ENCODE measurements around the gene PEX11B. TPM values are rescaled to one million over a fixed set of nuclear protein-coding genes. Genes with fewer than 3 reads are reported as not detected.
A peak's percentile ranks its signal among the peaks of the same experiment; 100 is the strongest.

Gene PEX11B
- total RNA-seq, 1 donor from 2014 or later: 24.4 TPM

DNA sequence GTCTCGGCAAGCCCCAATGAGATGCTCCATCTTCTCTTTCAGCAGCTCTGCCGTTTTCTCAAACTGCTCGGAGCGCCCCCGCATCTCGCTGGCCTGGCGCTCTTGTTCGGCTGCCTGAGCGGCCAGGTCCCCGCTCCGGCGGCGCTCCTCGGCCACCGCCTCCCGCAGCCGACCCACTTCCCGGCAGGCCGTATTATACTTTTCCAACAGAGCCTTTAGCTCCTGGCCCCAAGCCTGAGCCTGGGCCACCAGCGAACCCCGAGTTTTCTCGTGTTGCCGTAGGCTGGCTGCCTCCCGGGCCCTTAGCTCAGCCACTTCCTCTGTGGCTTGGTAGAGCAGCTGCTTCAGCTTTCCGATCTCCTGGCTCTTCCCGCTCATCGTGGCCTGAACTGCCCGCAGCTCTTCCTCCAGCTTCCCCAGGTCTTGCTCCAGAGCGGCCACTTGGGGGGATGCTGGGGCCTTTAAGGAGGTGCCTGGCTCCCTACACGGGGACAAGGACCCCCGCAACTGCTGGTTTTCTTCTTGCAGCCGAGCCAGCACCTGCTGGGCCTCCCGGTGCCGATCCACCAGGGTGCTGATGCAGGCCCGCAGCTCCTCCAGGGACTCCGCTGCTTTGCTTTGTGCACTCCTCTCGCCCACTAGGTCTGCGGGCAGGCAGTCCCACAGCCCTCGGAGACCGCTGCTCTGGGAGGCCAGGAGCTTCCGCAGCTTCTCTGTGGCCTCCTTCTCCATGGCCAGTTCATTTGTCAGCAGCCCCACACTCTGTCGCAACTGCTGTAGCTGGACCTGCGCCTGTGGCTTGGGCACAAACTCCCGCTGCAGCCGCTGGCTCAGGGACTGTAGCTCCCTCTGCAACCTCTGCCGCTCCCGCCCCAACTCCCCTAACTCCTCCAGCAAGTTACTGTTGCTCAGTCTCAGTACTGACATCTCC, 46.3 kb downstream of the PEX11B start:
- intact Hi-C loops (cut with micrococcal nuclease): no loop called here
- H3K27ac ChIP-seq (replicated peaks): peak overlapping the region; percentile 79

DNA sequence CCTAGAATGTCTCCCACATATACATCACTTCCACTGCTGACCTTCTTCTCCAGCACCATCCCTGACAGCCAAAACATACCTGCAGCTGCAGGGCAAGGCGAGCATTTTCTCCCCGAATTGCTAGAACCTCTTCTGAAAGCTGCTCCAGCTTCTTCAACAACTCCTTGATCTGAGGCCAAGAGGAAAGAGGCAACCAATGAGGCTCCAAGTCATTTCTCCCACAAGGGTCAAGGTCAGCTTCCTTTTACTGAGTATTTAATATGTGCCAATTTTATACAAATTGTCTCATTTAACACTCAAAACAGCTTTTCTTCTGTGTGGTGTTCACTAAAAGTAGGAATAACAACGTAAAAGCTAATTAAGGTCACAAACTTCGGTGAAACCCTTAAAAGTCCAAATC, 50.3 kb downstream of the PEX11B start:
- intact Hi-C loops (cut with micrococcal nuclease): no loop called here
- Histone ChIP-seq H3K27ac (replicated peaks) (no peak overlapping the region), H3K4me1 (peaks cover 19% of the 10 kb centered on the region)

More for the DNA sequence above, 46.3 kb downstream of the PEX11B start:
- TF ChIP-seq, protein P1, sequence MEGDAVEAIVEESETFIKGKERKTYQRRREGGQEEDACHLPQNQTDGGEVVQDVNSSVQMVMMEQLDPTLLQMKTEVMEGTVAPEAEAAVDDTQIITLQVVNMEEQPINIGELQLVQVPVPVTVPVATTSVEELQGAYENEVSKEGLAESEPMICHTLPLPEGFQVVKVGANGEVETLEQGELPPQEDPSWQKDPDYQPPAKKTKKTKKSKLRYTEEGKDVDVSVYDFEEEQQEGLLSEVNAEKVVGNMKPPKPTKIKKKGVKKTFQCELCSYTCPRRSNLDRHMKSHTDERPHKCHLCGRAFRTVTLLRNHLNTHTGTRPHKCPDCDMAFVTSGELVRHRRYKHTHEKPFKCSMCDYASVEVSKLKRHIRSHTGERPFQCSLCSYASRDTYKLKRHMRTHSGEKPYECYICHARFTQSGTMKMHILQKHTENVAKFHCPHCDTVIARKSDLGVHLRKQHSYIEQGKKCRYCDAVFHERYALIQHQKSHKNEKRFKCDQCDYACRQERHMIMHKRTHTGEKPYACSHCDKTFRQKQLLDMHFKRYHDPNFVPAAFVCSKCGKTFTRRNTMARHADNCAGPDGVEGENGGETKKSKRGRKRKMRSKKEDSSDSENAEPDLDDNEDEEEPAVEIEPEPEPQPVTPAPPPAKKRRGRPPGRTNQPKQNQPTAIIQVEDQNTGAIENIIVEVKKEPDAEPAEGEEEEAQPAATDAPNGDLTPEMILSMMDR (IDR thresholded peaks at IDR 0.05; ENCODE audit: borderline replicate concordance): no peak
- H3K4me3 ChIP-seq: peak overlapping the region; percentile 68
- no peaks in the 10 kb centered on the region for H3K9me3 ChIP-seq (replicated peaks)
- peaks cover 20% of the 10 kb centered on the region for H3K4me1 ChIP-seq
- H3K27me3 ChIP-seq (ENCODE audit: low read depth): no peaks in the 10 kb centered on the region
- H3K36me3 ChIP-seq: no peaks in the 10 kb centered on the region
- DNase-seq: peak; percentile 66

DNA sequence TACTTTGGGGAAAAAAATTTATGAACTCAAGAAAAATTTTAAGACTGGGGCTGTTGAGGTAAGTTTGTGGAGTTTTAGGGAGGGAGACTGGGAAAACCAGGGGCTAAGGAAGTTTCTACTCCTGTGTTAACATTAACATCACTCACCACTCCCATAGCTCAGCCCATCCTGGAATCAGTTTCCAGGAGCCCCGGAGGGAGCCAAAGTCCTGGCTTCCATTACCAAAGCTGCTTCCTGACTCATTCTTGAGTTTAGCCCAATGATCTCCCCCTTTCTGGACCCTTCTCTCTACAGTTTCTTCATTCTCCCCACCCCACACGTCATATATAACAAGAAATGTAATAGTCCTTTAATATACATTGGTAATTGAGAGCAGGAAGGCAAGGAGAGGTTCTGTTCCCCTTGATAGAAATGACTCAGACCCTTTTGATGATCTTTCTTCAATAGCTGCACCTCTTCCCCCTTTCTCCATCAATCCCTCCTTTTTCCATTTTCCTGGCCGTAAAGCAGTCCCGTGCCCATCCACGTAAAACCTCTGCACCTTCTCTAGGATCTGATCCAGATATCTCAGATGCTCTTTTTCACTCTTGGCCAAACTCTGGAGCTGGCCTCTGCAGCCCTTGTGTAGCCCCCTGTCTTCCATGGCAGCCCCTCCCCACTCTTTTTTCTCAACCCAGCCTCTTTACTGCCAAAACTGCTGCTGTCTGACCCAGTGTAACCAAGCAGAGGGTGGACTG, 55.1 kb downstream of the PEX11B start:
- Histone ChIP-seq H3K4me3 (no peak overlapping the region), H3K27me3 (ENCODE audit: low read depth) (no peaks in the 10 kb centered on the region), H3K4me1 (peaks cover 15% of the 10 kb centered on the region), H3K9me3 (replicated peaks) (no peaks in the 10 kb centered on the region), H3K36me3 (no peaks in the 10 kb centered on the region), H3K27ac (replicated peaks) (no peak overlapping the region)
- TF ChIP-seq, protein P1 (IDR thresholded peaks at IDR 0.05; ENCODE audit: borderline replicate concordance): no peak
- intact Hi-C loops (cut with micrococcal nuclease): no loop called here
- no peak for DNase-seq

More for the DNA sequence above, 50.3 kb downstream of the PEX11B start:
- Histone ChIP-seq H3K27me3 (ENCODE audit: low read depth) (no peaks in the 10 kb centered on the region), H3K4me3 (no peak overlapping the region), H3K36me3 (no peaks in the 10 kb centered on the region), H3K9me3 (replicated peaks) (no peaks in the 10 kb centered on the region)
- TF ChIP-seq, protein P1 (IDR thresholded peaks at IDR 0.05; ENCODE audit: borderline replicate concordance): no peak
- DNase-seq: no peak

Other genes starting within 250 kb of the PEX11B start
- 0.16 TPM for gene PDZK1, start 211.3 kb downstream of the PEX11B start, total RNA-seq
- gene CD160, start 199.2 kb downstream of the PEX11B start, total RNA-seq: not detected
- 51.1 TPM for gene RNF115, start 94.6 kb downstream of the PEX11B start, total RNA-seq
- 13.4 TPM for gene POLR3C, start 94.5 kb downstream of the PEX11B start, total RNA-seq
- gene NUDT17, start 73.1 kb downstream of the PEX11B start, total RNA-seq: 2.2 TPM
- 14.6 TPM for gene PIAS3, start 59.6 kb downstream of the PEX11B start, total RNA-seq
- 0.77 TPM for gene ANKRD35, start 32.9 kb downstream of the PEX11B start, total RNA-seq
- gene ITGA10, start 8.7 kb downstream of the PEX11B start, total RNA-seq: 3.7 TPM
- gene RBM8A, start 8.8 kb upstream of the PEX11B start, total RNA-seq: 64.4 TPM
- 23.0 TPM for gene LIX1L, start 39.3 kb upstream of the PEX11B start, total RNA-seq
- gene ANKRD34A, start 45.9 kb upstream of the PEX11B start, total RNA-seq: 0.66 TPM
- 45.6 TPM for gene POLR3GL, start 46.0 kb upstream of the PEX11B start, total RNA-seq
- gene TXNIP, start 77.9 kb upstream of the PEX11B start, total RNA-seq: 753 TPM
- 90.3 TPM for gene HJV, start 103.0 kb upstream of the PEX11B start, total RNA-seq
- 0.69 TPM for gene NBPF10, start 226.1 kb upstream of the PEX11B start, total RNA-seq

Measured in left ventricle myocardium inferior (tissue), 1 donor.